H1 (cell line): ENCODE results near the gene TMED5. TPM values are rescaled to one million over a fixed set of nuclear protein-coding genes. Genes with fewer than 3 reads are reported as not detected.

Source experiments
- BACH1 ChIP-seq: IDR thresholded peaks from 2 replicates; pipeline ENCODE4 v1.6.1; 2012; ENCODE audit warnings: low read length, improper control_type of control experiment
- EGR1 ChIP-seq: IDR thresholded peaks from 2 replicates; pipeline ENCODE4 v1.6.1; 2011; ENCODE audit warnings: low read depth, low read length, borderline replicate concordance
- RFX5 ChIP-seq: IDR thresholded peaks from 2 replicates; pipeline ENCODE4 v1.6.1; 2011; ENCODE audit warnings: low read depth, low read length, improper control_type of control experiment, borderline replicate concordance
- SAP30 ChIP-seq: fragments of 300-600 bp; sonication (generic); IDR thresholded peaks from 2 replicates; pipeline ENCODE4 v1.7.1; 2012; ENCODE audit warnings: low read length, moderate library complexity, mild to moderate bottlenecking, inconsistent platforms; ENCODE audit not compliant: insufficient read depth, insufficient replicate concordance
- SP2 ChIP-seq: IDR thresholded peaks from 2 replicates; pipeline ENCODE4 v1.6.1; 2012; ENCODE audit warnings: mild to moderate bottlenecking, low read length, inconsistent platforms
- SRF ChIP-seq: IDR thresholded peaks from 2 replicates; pipeline ENCODE4 v1.6.1; 2011; ENCODE audit warnings: mild to moderate bottlenecking, low read depth, low read length, moderate library complexity
- TAF1 ChIP-seq: IDR thresholded peaks from 2 replicates; pipeline ENCODE4 v1.6.1; 2011; ENCODE audit warnings: mild to moderate bottlenecking, low read depth, low read length
- polyA plus RNA-seq, 7 experiments: library from polyadenylated mRNA; depleted of rRNA in 3 of 7; stranded (reverse) in 5 of 7; unstranded in 2 of 7; fragments of >200 nt in 5 of 7; fragments of 200-250 nt in 2 of 7; gene quantifications; 1 replicate in 5 of 7; 2 replicates in 1 of 7; 4 replicates in 1 of 7; pipeline versions ENCODE4 v1.2.1 to v1.2.3, GENCODE V29; 2011 to 2013; ENCODE audit warnings: missing spikeins in 2 of 7, mixed read lengths in 2 of 7
- total RNA-seq: library from RNA; stranded (reverse); fragmentation: NEBNext Ultra II Directional; extraction: Animal tissue kit (Norgen Biotek cat#: 25700); gene quantifications from 2 replicates; pipeline ENCODE4 v1.2.1, GENCODE V29; 2021

TMED5 gene
- total and polyA plus RNA-seq, 2 of the 8 experiments (the other 6 are each of a cell fraction or from before 2014, with no cell fraction given): 14.8 to 32.8 TPM

- TF ChIP-seq EGR1: no peak
- TF ChIP-seq SP2: no peak
- TF ChIP-seq TAF1: peak; percentile 67
- TF ChIP-seq RFX5: no peak
- 0 out of 2 replicates have a peak, but pooled peaks have one; percentile 38 for TF ChIP-seq BACH1
- TF ChIP-seq SRF: no peak
- peak; percentile 62 for TF ChIP-seq SAP30
Observed at GRCh38 chr1:93179886-93180722, at the start of gene TMED5 (continued).
